Measurements from ENCODE around the gene ZNF254. TPM values are rescaled to one million over a fixed set of nuclear protein-coding genes. Genes with fewer than 3 reads are reported as not detected.

The ZNF254 gene
- total RNA-seq, 1 donor from 2014 or later: 6.0 TPM

DNA sequence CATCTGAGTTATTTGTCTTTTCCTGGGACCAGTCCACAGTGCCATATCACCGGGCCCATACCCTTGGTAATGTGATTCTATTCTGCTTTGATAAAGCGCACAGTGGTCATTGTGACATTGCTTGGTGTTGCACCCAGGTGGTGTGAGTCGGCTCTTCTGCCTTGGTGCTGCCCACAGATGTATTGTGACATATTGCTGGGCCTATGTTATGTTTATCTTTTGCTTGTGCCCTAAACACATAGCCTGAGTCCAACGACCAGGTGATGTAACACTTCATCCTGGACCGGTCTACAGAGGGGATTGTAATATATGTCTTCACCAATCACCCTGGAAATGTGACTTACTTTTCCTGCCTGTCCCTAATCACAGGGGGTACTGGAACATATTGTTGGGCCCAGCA, 23.7 kb upstream of the ZNF254 start:
- H3K4me1 ChIP-seq: no peaks in the 10 kb centered on the region
- H3K9me3 ChIP-seq: no peaks in the 10 kb centered on the region
- H3K27ac ChIP-seq: no peak overlapping the region
- intact Hi-C loops (cut with DNase I): no loop called here
- DNase-seq (ENCODE audit: low spot score in 2 of 2): no peak
- H3K4me3 ChIP-seq: no peak overlapping the region
- no peaks in the 10 kb centered on the region for H3K27me3 ChIP-seq
- peaks cover 32 to 42% of the 10 kb centered on the region in 2 donors for H3K36me3 ChIP-seq
- TF ChIP-seq CTCF (IDR thresholded peaks at IDR 0.05): no peak

- Histone ChIP-seq H3K27ac (no peak overlapping the region), H3K36me3 (peaks cover 35% of the 10 kb centered on the region in 2 donors), H3K4me3 (no peak overlapping the region), H3K4me1 (no peaks in the 10 kb centered on the region), H3K27me3 (no peaks in the 10 kb centered on the region), H3K9me3 (no peaks in the 10 kb centered on the region)
- DNase-seq (ENCODE audit: low spot score in 2 of 2): no peak
- TF ChIP-seq CTCF (IDR thresholded peaks at IDR 0.05): no peak
- intact Hi-C loops (cut with DNase I): no loop called here
Measured at GRCh38 chr19:24064175-24064574, 22.8 kb upstream of the ZNF254 start.

- DNase-seq (ENCODE audit: low spot score in 2 of 2): no peak
- Histone ChIP-seq H3K9me3 (no peaks in the 10 kb centered on the region), H3K27ac (no peak overlapping the region), H3K4me1 (no peaks in the 10 kb centered on the region), H3K27me3 (no peaks in the 10 kb centered on the region), H3K4me3 (no peak overlapping the region), H3K36me3 (peaks cover 28 to 32% of the 10 kb centered on the region in 2 donors)
- no peak for TF ChIP-seq CTCF (IDR thresholded peaks at IDR 0.05)
- intact Hi-C loops (cut with DNase I): no loop called here
Measured at GRCh38 chr19:24065243-24065642, 21.7 kb upstream of the ZNF254 start.

- Histone ChIP-seq H3K36me3 (peaks cover 25 to 30% of the 10 kb centered on the region in 2 donors), H3K4me3 (no peak overlapping the region), H3K27ac (no peak overlapping the region), H3K4me1 (no peaks in the 10 kb centered on the region), H3K9me3 (no peaks in the 10 kb centered on the region), H3K27me3 (no peaks in the 10 kb centered on the region)
- no peak for TF ChIP-seq CTCF (IDR thresholded peaks at IDR 0.05)
- intact Hi-C loops (cut with DNase I): no loop called here
- no peak for DNase-seq (ENCODE audit: low spot score in 2 of 2)
Measured at GRCh38 chr19:24065865-24066604, 21.0 kb upstream of the ZNF254 start.

- Histone ChIP-seq H3K36me3 (peaks cover 26 to 51% of the 10 kb centered on the region in 2 donors), H3K4me3 (no peak overlapping the region), H3K4me1 (no peaks in the 10 kb centered on the region), H3K9me3 (no peaks in the 10 kb centered on the region), H3K27ac (no peak overlapping the region), H3K27me3 (no peaks in the 10 kb centered on the region)
- DNase-seq (ENCODE audit: low spot score in 2 of 2): no peak
- TF ChIP-seq CTCF (IDR thresholded peaks at IDR 0.05): no peak
- intact Hi-C loops (cut with DNase I): no loop called here
Measured at GRCh38 chr19:24069905-24070657, 16.9 kb upstream of the ZNF254 start.

Data from ascending aorta (tissue), 2 donors.